Upper lobe of left lung (tissue), 4 donors: ENCODE measurements around the gene EP300.

Source experiments
- POLR2A ChIP-seq, 4 donors: fragments of 450-650 bp; IDR thresholded peaks; one replicate each; pipeline ENCODE4 v1.5.1; 2016 to 2017; ENCODE audit warnings: antibody characterized with exemption in 4 of 4, mild to moderate bottlenecking in 2 of 4
- POLR2AphosphoS5 ChIP-seq, 2 donors: sonication (generic); formaldehyde crosslinking; IDR thresholded peaks; one replicate each; pipeline ENCODE4 v1.5.1; 2017; ENCODE audit warnings: antibody characterized with exemption in 2 of 2
- TF ChIP-seq, protein P1 (sequence below), 6 experiments: fragments of 450-650 bp in 4 of 6; fragments of 200-600 bp in 2 of 6; sonication (generic) in 2 of 6; IDR thresholded peaks; one replicate each; pipeline ENCODE4 v1.5.1; 2016 to 2019; ENCODE audit warnings: antibody characterized with exemption in 6 of 6

DNA sequence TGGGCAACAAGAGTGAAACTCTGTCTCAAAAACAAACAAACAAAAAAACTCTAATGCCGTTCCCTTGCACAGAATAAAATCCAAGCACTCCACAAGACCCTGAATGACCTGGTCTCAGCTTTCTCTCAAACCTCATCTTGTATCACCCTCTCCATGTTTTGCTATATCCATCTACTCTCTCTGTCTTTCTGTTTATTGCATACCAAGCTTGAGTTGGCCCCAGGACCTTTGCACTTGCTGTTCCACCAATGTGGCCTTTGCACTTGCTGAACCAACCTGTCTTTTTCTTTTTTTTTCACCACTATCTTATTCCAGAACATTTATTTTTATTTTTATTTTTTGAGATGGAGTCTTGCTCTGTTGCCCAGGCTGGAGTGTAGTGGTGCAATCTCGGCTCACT, 110.7 kb downstream of the EP300 start:
- TF ChIP-seq, protein P1, sequence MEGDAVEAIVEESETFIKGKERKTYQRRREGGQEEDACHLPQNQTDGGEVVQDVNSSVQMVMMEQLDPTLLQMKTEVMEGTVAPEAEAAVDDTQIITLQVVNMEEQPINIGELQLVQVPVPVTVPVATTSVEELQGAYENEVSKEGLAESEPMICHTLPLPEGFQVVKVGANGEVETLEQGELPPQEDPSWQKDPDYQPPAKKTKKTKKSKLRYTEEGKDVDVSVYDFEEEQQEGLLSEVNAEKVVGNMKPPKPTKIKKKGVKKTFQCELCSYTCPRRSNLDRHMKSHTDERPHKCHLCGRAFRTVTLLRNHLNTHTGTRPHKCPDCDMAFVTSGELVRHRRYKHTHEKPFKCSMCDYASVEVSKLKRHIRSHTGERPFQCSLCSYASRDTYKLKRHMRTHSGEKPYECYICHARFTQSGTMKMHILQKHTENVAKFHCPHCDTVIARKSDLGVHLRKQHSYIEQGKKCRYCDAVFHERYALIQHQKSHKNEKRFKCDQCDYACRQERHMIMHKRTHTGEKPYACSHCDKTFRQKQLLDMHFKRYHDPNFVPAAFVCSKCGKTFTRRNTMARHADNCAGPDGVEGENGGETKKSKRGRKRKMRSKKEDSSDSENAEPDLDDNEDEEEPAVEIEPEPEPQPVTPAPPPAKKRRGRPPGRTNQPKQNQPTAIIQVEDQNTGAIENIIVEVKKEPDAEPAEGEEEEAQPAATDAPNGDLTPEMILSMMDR (IDR thresholded peaks at IDR 0.05), result no peak
- TF ChIP-seq POLR2AphosphoS5 (IDR thresholded peaks at IDR 0.05) (no peak), POLR2A (IDR thresholded peaks at IDR 0.05) (no peak)
